DND-41 (cell line): ENCODE data around the gene SPRYD4.
"Not testable (repeated sequence)": the region's sequence is repeated elsewhere in the genome, so short reads cannot be mapped to it uniquely, and the experiment has no call there.

Source experiments
- ATAC-seq: fragments of 200-7000 bp; cut with Tn5 transposase; 3 replicates; pipeline ENCODE4 v1.9.1; 2021; ENCODE audit warnings: low read depth; ENCODE audit not compliant: insufficient read depth
- DNase-seq: peaks from one replicate; pipeline ENCODE4 v3.0.0-alpha.2; 2020
- H2AFZ ChIP-seq: 2 replicates; pipeline ENCODE4 v1.6.0; 2012; ENCODE audit warnings: low read depth, low read length
- H3K27ac ChIP-seq: 2 replicates; pipeline ENCODE4 v1.5.1; 2012; ENCODE audit warnings: low read length, inconsistent platforms
- H3K27me3 ChIP-seq: fragments of 200-600 bp; sonication (generic); 2 replicates; pipeline ENCODE4 v1.6.0; 2012; ENCODE audit warnings: low read length, mild to moderate bottlenecking, inconsistent platforms; ENCODE audit not compliant: insufficient read depth, poor library complexity
- H3K36me3 ChIP-seq: 2 replicates; pipeline ENCODE4 v1.5.1; 2012; ENCODE audit warnings: low read length, inconsistent platforms; ENCODE audit not compliant: insufficient read depth
- H3K4me1 ChIP-seq: 2 replicates; pipeline ENCODE4 v1.5.1; 2012; ENCODE audit warnings: mild to moderate bottlenecking, low read length; ENCODE audit not compliant: insufficient read depth
- H3K4me2 ChIP-seq: 2 replicates; pipeline ENCODE4 v1.6.0; 2012; ENCODE audit warnings: mild to moderate bottlenecking, moderate library complexity, low read length, inconsistent platforms; ENCODE audit not compliant: insufficient read depth
- H3K4me3 ChIP-seq, 2 experiments: fragments of 200-600 bp in 1 of 2; shearing (Covaris generic) in 1 of 2; 2 replicates each; pipeline ENCODE4 v1.5.1; 2012 to 2016; ENCODE audit warnings: inconsistent platforms in 2 of 2, low read length in 2 of 2, mild to moderate bottlenecking in 2 of 2, low read depth in 1 of 2, moderate library complexity in 1 of 2
- H3K79me2 ChIP-seq: 2 replicates; pipeline ENCODE4 v1.6.0; 2012; ENCODE audit warnings: low read length, inconsistent platforms; ENCODE audit not compliant: insufficient read depth
- H3K9ac ChIP-seq: 2 replicates; pipeline ENCODE4 v1.6.0; 2012; ENCODE audit warnings: low read depth, mild to moderate bottlenecking, inconsistent platforms, low read length, moderate library complexity
- H3K9me3 ChIP-seq: 2 replicates; pipeline ENCODE4 v1.5.1; 2012; ENCODE audit warnings: low read length, moderate library complexity, mild to moderate bottlenecking, inconsistent platforms; ENCODE audit not compliant: insufficient read depth, severe bottlenecking
- H4K20me1 ChIP-seq: 2 replicates; pipeline ENCODE4 v1.6.0; 2012; ENCODE audit warnings: low read length; ENCODE audit not compliant: insufficient read depth
- EZH2 ChIP-seq: IDR thresholded peaks from 3 replicates; pipeline ENCODE4 v1.6.1; 2012; ENCODE audit warnings: borderline replicate concordance, low read depth, mild to moderate bottlenecking, moderate library complexity, low read length, inconsistent platforms; ENCODE audit not compliant: severe bottlenecking
- TF ChIP-seq, protein P1 (sequence below): IDR thresholded peaks from 2 replicates; pipeline ENCODE4 v1.5.1; 2012; ENCODE audit warnings: borderline replicate concordance, low read length, moderate library complexity, mild to moderate bottlenecking; ENCODE audit not compliant: poor library complexity, severe bottlenecking; ENCODE audit errors: extremely low read depth

The SPRYD4 gene

GRCh38 chr12:56499452-56499851 is 31.1 kb downstream of the SPRYD4 start:
- H3K9me3 ChIP-seq, H3K4me3 ChIP-seq, H3K79me2 ChIP-seq, DNase-seq, H3K4me2 ChIP-seq, H2AFZ ChIP-seq, H3K9ac ChIP-seq, H3K4me1 ChIP-seq, H3K36me3 ChIP-seq, ATAC-seq, H3K27ac ChIP-seq, H4K20me1 ChIP-seq, H3K27me3 ChIP-seq: not testable (repeated sequence)

- H3K4me1 ChIP-seq, H3K79me2 ChIP-seq, H3K4me3 ChIP-seq, H3K27ac ChIP-seq, H3K9ac ChIP-seq, H3K4me2 ChIP-seq, DNase-seq, H4K20me1 ChIP-seq, H3K27me3 ChIP-seq, ATAC-seq, H3K36me3 ChIP-seq, H2AFZ ChIP-seq, H3K9me3 ChIP-seq: not testable (repeated sequence)
Measured at GRCh38 chr12:56499879-56500278, 31.5 kb downstream of the SPRYD4 start.

- DNase-seq, result no peak
- Histone ChIP-seq H3K4me1 (no peaks in the 10 kb centered on the region), H3K9me3 (no peaks in the 10 kb centered on the region), H3K4me2 (no peak overlapping the region), H3K36me3 (no peaks in the 10 kb centered on the region), H3K4me3 (no peak overlapping the region), H3K9ac (no peak overlapping the region), H3K27me3 (no peaks in the 10 kb centered on the region), H3K27ac (no peak overlapping the region), H4K20me1 (no peaks in the 10 kb centered on the region), H2AFZ (no peak overlapping the region), H3K79me2 (no peaks in the 10 kb centered on the region)
- TF ChIP-seq, protein P1, sequence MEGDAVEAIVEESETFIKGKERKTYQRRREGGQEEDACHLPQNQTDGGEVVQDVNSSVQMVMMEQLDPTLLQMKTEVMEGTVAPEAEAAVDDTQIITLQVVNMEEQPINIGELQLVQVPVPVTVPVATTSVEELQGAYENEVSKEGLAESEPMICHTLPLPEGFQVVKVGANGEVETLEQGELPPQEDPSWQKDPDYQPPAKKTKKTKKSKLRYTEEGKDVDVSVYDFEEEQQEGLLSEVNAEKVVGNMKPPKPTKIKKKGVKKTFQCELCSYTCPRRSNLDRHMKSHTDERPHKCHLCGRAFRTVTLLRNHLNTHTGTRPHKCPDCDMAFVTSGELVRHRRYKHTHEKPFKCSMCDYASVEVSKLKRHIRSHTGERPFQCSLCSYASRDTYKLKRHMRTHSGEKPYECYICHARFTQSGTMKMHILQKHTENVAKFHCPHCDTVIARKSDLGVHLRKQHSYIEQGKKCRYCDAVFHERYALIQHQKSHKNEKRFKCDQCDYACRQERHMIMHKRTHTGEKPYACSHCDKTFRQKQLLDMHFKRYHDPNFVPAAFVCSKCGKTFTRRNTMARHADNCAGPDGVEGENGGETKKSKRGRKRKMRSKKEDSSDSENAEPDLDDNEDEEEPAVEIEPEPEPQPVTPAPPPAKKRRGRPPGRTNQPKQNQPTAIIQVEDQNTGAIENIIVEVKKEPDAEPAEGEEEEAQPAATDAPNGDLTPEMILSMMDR, result no peak
- no peak for TF ChIP-seq EZH2
- no peak for ATAC-seq
Measured at GRCh38 chr12:56510786-56511185, 42.4 kb downstream of the SPRYD4 start.

DNA sequence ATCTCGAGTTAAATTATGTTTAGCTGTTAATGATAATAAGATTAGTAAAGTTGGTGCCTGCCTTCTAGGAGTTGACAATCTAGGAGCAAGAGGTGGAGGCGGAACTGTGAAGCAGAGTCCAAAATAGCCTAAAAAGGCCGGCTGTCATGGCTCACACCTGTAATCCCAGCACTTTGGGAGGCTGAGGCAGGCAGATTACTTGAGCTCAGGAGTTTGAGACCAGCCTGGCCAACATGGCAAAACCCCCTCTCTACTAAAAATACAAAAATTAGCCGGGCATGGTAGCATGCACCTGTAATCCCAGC is 45.6 kb downstream of the SPRYD4 start:
- not testable (repeated sequence) for H3K4me3 ChIP-seq, H3K79me2 ChIP-seq, H3K9ac ChIP-seq, H3K4me1 ChIP-seq, H2AFZ ChIP-seq, H3K27me3 ChIP-seq, H3K9me3 ChIP-seq, ATAC-seq, H3K27ac ChIP-seq, H3K4me2 ChIP-seq, H3K36me3 ChIP-seq, H4K20me1 ChIP-seq, DNase-seq

GRCh38 chr12:56517854-56518253 is 49.5 kb downstream of the SPRYD4 start:
- Histone ChIP-seq H3K4me3 (no peak overlapping the region), H3K27me3 (no peaks in the 10 kb centered on the region), H3K27ac (no peak overlapping the region), H3K9me3 (no peaks in the 10 kb centered on the region), H3K79me2 (peaks cover 6% of the 10 kb centered on the region), H2AFZ (no peak overlapping the region), H3K4me2 (no peak overlapping the region), H3K9ac (no peak overlapping the region), H3K36me3 (no peaks in the 10 kb centered on the region), H4K20me1 (no peaks in the 10 kb centered on the region), H3K4me1 (peaks cover 27% of the 10 kb centered on the region)
- no peak for DNase-seq
- TF ChIP-seq, protein P1, result no peak
- no peak for TF ChIP-seq EZH2
- no peak for ATAC-seq
